Activated B cell treated with CpG ODN at 0.5 μM for 24 hours (primary cell): Measurements from ENCODE around the gene DLG2. TPM values are rescaled to one million over a fixed set of nuclear protein-coding genes. Genes with fewer than 3 reads are reported as not detected.

Source experiments
- ATAC-seq: fragments of 200-7000 bp; cut with Tn5 transposase; one replicate; pipeline ENCODE4 v1.10.0; 2021; ENCODE audit warnings: low read depth, mild to moderate bottlenecking, moderate library complexity
- CTCF ChIA-PET: fragments of 350-600 bp; sonication (Branson Sonifier 250); formaldehyde crosslinking; loops from one replicate; lab custom pipeline; 2021; ENCODE audit warnings: antibody characterized with exemption; lab: Charles Lee
- POLR2A ChIA-PET: fragments of 350-600 bp; sonication (Branson Sonifier 250); formaldehyde crosslinking; loops from one replicate; lab custom pipeline; 2021; ENCODE audit warnings: antibody characterized with exemption; lab: Charles Lee
- DNase-seq: peaks from one replicate; pipeline ENCODE4 v3.0.0; 2022
- H3K27ac Mint-ChIP-seq: one replicate; pipeline ENCODE4 v1.8.0; 2020; ENCODE audit warnings: mixed read lengths
- H3K27me3 Mint-ChIP-seq: one replicate; pipeline ENCODE4 v1.8.0; 2021; ENCODE audit warnings: mixed read lengths
- H3K36me3 Mint-ChIP-seq: one replicate; pipeline ENCODE4 v1.8.0; 2021; ENCODE audit warnings: low read depth, mixed read lengths
- H3K4me1 Mint-ChIP-seq: one replicate; pipeline ENCODE4 v1.8.0; 2021; ENCODE audit warnings: mixed read lengths
- H3K4me3 Mint-ChIP-seq: one replicate; pipeline ENCODE4 v1.8.0; 2020; ENCODE audit warnings: mild to moderate bottlenecking, mixed read lengths
- H3K9me3 Mint-ChIP-seq: one replicate; pipeline ENCODE4 v1.8.0; 2020; ENCODE audit warnings: mixed read lengths
- intact Hi-C: fragments of 100-400 bp; cut with micrococcal nuclease; formaldehyde crosslinking; loops from one replicate; pipeline ENCODE4 v1.15.1; 2024
- total RNA-seq: library from RNA; stranded (reverse); gene quantifications from 2 replicates; pipeline ENCODE4 v1.2.3, GENCODE V29; 2022
- TF ChIP-seq, protein P1 (sequence below): fragments of 200-600 bp; IDR thresholded peaks from one replicate; pipeline ENCODE4 v1.8.0; 2022; ENCODE audit warnings: antibody characterized with exemption, mild to moderate bottlenecking

Gene DLG2
- total RNA-seq, 1 donor from 2014 or later, result 2.7 TPM

DNA sequence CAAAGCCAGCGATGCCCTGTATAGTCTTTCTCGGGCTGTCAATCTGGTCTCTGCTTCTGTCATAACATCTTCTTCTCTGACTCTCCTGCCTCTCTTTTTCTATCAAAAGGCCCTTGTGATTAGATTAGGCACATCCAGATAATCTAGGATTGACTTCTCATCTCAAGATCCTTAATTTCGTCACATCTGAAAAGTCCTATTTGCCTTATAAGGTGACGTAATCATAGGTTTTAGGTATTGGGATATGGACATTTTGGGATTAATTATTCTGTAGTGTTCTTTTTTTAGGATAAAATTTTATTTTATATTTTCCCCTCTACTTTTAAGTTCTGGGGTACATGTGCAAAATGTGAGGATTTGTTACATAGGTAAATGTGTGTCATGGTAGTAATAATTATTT is 1860.2 kb downstream of the DLG2 start:
- ChIA-PET CTCF (no interaction called here), POLR2A (no interaction called here)
- intact Hi-C loops, result no loop called here
- TF ChIP-seq, protein P1, sequence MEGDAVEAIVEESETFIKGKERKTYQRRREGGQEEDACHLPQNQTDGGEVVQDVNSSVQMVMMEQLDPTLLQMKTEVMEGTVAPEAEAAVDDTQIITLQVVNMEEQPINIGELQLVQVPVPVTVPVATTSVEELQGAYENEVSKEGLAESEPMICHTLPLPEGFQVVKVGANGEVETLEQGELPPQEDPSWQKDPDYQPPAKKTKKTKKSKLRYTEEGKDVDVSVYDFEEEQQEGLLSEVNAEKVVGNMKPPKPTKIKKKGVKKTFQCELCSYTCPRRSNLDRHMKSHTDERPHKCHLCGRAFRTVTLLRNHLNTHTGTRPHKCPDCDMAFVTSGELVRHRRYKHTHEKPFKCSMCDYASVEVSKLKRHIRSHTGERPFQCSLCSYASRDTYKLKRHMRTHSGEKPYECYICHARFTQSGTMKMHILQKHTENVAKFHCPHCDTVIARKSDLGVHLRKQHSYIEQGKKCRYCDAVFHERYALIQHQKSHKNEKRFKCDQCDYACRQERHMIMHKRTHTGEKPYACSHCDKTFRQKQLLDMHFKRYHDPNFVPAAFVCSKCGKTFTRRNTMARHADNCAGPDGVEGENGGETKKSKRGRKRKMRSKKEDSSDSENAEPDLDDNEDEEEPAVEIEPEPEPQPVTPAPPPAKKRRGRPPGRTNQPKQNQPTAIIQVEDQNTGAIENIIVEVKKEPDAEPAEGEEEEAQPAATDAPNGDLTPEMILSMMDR, result no peak
- no peak overlapping the region for H3K4me3 Mint-ChIP-seq
- peaks cover 8% of the 10 kb centered on the region for H3K27me3 Mint-ChIP-seq
- no peak for DNase-seq
- no peak for ATAC-seq
- no peaks in the 10 kb centered on the region for H3K9me3 Mint-ChIP-seq
- no peaks in the 10 kb centered on the region for H3K4me1 Mint-ChIP-seq
- H3K27ac Mint-ChIP-seq, result no peak overlapping the region
- no peaks in the 10 kb centered on the region for H3K36me3 Mint-ChIP-seq

DNA sequence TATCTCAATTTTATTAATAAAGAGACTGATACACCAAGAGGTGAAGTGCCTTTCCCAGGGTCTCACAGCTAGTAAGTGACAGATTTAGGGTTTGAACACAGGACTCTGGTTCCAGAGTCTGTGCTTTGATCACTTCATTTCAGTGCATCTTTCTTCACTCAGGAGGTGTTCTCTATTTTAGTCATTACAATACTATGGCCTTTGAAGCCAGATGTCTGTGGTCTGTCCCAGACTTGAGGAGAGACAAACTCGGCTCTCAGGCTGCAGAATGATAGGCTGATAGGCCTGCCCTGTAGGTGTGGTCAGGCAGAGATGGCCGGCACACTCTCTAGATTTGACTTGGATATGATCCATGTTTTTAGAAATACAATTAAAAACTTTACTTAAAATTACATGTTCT is 1862.5 kb downstream of the DLG2 start:
- Mint-ChIP-seq H3K4me3 (no peak overlapping the region), H3K27me3 (peaks cover 2% of the 10 kb centered on the region), H3K36me3 (no peaks in the 10 kb centered on the region), H3K9me3 (no peaks in the 10 kb centered on the region), H3K27ac (no peak overlapping the region), H3K4me1 (no peaks in the 10 kb centered on the region)
- DNase-seq, result no peak
- intact Hi-C loops, result no loop called here
- ChIA-PET POLR2A (no interaction called here), CTCF (no interaction called here)
- TF ChIP-seq, protein P1, result no peak
- no peak for ATAC-seq

DNA sequence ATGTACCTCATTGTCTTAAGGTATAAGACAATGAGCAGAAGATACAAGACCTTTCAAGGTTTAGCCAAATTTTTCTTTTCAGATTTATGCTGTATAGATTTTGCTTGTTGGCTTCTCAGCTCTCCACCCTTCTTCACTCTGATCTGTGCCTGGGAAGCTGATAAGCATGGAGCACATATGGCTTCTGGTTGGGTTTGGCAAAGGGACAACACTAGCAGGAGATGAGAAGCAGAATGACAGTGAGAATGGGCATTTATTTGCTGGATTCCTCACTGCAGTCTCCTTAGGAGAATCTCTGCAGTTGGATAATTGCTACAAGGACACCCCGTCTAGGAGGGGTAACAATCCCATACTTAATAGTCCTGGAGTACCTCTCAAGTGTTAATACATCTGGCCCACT is 1866.2 kb downstream of the DLG2 start:
- TF ChIP-seq, protein P1, result no peak
- ChIA-PET CTCF (no interaction called here), POLR2A (no interaction called here)
- DNase-seq (no peak), ATAC-seq (no peak)
- Mint-ChIP-seq H3K36me3 (no peaks in the 10 kb centered on the region), H3K27ac (no peak overlapping the region), H3K4me3 (no peak overlapping the region), H3K27me3 (no peaks in the 10 kb centered on the region), H3K9me3 (no peaks in the 10 kb centered on the region), H3K4me1 (no peaks in the 10 kb centered on the region)
- intact Hi-C loops, result no loop called here

DNA sequence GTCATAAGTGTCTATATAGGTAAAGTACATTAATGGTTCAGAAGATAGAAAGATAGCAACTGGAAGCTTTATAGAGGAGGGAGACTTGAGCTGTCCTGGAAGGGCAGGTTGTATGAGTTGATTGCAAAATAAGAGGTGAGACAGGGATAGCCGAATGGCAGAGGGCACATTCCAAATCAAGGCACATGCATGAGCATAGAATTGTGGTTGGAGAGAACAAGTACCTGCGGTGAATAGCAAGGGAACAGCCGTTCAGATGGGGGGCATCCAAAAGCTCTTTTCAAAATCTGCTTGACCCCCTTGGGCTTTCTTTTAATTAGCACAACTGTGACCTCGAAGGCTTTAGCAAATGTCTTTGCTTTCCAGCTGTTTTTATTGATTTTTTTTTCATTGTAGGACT is 1868.0 kb downstream of the DLG2 start:
- Mint-ChIP-seq H3K4me3 (no peak overlapping the region), H3K4me1 (no peaks in the 10 kb centered on the region), H3K27me3 (no peaks in the 10 kb centered on the region), H3K36me3 (no peaks in the 10 kb centered on the region), H3K27ac (no peak overlapping the region), H3K9me3 (no peaks in the 10 kb centered on the region)
- TF ChIP-seq, protein P1, result no peak
- no peak for DNase-seq
- CTCF ChIA-PET, result no interaction called here
- POLR2A ChIA-PET, result no interaction called here
- no peak for ATAC-seq
- intact Hi-C loops, result no loop called here

DNA sequence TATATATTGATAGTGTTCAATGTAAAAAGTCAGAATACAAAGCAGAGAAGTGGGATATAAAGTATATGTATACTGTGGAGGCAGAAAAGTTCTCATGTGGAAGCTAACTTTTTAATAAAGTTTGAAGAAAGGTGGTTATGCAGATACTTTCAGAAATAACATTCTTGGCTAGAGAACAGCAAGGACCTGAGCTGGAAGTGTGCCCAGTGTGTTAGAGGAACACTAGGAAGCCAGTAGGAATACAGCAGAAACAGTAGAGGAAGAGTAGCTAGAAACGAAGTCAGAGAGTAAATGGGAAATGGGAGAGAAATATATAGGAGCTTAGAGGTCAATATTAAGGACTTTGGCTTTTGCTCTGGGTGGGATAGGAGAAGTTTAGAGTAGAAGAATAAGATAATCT is 1876.1 kb downstream of the DLG2 start:
- CTCF ChIA-PET, result no interaction called here

More for the DNA sequence above, 1876.1 kb downstream of the DLG2 start:
- Mint-ChIP-seq H3K9me3 (no peaks in the 10 kb centered on the region), H3K27ac (no peak overlapping the region), H3K27me3 (peaks cover 21% of the 10 kb centered on the region), H3K36me3 (no peaks in the 10 kb centered on the region), H3K4me3 (no peak overlapping the region), H3K4me1 (no peaks in the 10 kb centered on the region)
- intact Hi-C loops, result no loop called here
- POLR2A ChIA-PET, result no interaction called here
- ATAC-seq (no peak), DNase-seq (no peak)
- TF ChIP-seq, protein P1, result no peak
